NCI-H774 (cell line): ENCODE data around the gene BLVRB.
A peak's percentile ranks its signal among the peaks of the same experiment; 100 is the strongest.
"Not testable (repeated sequence)": the region's sequence is repeated elsewhere in the genome, so short reads cannot be mapped to it uniquely, and the experiment has no call there.

Experiments used
- DNase-seq: peaks from one replicate; lab custom pipeline; 2025; lab: John Stamatoyannopoulos, UW

The BLVRB gene

DNA sequence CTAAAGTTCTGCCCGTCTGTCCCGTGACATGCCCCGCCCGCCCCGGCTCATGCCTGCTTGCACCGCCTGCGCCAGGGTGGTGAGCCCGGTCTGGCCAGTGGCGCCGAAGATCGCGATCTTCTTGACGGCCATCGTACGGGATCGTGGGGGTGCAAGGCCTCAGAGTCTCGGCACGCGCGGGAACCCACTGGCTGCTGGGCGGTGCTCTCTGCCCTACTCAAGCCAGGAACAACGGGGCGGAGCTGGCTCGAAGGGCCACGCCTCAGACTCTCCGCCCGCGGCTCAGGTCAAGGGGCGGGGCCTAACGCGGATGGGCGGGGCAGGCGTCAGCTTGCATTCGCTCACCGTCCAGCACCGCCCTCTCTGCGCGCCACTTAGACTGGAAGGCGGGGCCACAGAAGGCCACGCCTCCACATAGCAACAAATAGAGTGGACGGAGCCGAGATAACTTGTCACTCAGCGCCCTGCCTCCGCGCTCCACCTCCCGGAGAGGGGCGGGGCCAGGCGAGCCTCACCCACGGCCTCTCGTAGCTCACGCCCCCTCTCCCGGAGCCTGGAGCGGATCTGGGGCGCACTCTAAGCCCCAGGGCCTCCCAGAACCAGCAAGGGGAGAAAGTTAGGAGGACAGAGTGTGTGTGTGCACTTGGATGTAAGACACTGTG, at the start of gene BLVRB:
BLVRB (minus strand) TSS at position 189 of the 662 bp plus-strand sequence; CDS start at position 132, 57 bp downstream.
- peak; percentile 96 for DNase-seq

DNA sequence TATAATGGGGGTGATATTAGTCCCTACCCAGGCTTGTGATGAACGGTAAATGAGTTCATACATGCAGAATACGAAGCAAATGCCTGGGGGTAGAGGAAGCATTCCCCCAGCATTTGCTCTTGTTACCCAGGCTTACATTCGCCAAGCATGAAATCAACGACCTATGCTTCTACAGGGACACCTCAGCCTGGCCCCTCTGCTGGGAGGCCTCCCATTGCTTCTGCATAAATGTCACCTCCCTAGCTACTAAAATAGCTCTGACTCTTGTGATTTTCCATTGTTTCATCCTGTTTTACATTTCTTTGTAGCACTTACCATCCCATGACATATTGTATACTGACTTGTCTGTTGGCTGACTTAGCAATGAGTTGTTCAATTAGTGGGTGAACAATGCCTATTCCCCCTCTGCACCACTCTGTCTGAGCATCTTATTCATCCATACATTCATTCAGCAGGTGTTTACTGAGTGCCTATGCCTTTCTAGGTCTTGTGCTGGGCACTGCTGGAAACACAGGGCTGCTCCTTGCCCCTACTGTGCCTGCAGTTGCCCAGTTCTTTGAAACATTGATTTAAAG, 48.3 kb upstream of the BLVRB start:
- no peak for DNase-seq

DNA sequence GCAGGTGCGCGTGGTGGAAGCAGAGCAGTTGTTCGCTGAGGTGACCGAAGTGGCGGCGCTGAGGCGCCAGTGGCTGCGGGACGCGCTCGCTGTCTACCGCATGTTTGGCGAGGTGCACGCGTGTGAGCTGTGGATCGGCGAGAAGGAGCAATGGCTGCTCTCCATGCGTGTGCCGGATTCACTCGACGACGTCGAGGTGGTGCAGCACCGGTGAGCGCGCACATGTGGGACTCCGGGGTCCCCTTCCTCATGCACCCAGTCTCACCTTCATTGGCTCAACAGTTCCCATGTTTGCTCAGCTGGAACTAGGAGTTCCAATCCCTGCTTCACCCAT, 47.8 kb upstream of the BLVRB start:
- DNase-seq: no peak

DNA sequence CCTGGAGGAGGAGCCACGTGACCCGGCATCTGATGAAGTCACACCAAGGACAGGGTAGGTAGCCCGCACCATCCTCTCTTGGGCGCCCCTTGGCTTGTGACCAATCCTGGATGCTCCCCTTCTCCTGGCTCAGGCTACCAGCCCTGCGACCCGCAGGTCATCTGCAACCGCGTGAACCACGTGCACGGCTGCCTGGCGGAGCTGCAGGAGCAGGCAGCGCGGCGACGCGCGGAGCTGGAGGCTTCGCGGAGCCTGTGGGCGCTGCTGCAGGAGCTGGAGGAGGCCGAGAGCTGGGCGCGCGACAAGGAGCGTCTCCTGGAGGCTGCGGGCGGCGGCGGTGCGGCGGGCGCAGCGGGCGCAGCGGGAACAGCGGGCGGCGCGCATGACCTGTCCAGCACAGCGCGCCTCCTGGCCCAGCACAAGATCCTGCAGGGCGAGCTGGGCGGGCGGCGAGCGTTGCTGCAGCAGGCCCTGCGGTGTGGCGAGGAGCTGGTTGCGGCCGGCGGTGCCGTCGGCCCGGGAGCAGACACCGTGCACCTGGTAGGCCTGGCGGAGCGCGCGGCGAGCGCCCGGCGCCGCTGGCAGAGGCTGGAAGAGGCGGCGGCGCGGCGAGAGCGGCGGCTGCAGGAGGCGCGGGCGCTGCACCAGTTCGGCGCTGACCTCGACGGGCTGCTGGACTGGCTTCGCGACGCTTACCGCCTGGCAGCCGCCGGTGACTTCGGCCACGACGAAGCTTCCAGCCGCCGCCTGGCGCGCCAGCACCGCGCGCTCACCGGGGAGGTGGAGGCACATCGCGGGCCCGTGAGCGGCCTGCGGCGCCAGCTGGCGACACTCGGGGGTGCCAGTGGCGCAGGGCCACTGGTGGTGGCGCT, 47.2 kb upstream of the BLVRB start:
- DNase-seq: no peak

DNA sequence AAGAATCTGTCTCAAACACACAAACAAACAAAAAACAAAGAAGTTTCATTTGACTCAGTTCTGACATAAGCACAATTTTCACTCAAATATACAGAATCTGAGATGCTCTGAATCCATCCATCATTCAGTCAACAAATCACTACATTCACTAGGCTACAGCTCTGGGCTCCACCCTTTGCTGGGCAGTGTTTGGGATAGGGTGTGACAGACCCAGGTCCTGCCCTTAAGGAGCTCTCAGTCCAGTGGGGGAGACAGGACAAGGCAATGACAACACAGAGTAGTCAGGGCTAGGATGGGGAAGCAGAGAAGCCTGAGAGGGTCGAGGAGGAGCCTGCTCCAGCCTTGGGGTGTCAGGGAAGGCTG, 46.5 kb upstream of the BLVRB start:
- no peak for DNase-seq

DNA sequence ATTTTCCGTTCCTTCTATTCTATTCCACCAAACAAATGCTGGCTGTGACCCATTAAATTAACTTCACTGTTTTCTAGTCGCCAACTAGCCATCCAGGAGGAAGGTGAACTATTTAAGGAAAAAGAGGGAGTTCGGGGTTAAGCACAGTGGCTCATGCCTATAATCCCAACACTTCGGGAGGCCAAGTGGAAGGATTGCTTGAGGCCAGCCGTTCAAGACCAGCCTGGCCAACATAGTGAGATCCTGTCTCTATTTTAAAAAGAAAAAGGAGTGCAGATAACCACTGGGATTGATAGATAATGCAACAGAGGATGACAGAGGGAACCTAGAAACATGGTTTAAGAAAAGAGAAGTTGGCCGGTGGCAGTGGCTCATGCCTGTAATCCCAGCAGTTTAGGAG, 45.9 kb upstream of the BLVRB start:
- DNase-seq: no peak

DNA sequence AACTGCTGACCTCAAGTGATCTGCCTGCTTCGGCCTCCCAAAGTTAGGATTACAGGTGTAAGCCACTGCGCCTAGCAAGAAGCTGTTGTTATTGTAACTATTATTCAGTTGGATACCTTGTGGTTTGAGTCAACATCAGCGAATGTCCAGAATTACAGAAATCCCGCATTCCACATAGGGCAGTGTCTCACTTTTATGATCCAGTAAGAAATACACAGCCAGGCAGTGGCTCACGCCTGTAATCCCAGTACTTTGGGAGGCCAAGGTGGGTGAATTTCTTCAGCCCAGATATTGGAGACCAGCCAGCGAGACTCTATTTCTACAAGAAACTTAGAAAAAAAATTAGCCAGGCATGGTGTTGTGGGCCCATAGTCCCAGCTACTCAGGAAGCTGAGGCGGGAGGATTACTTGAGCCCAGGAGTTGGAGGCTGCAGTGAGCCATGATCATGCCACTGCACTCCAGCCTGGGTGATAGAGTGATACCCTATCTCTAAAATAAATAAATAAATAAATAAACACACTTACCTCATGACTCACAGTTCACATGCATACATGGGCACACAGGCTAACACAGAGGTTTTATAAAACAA, 45.1 kb upstream of the BLVRB start:
- DNase-seq: no peak

DNA sequence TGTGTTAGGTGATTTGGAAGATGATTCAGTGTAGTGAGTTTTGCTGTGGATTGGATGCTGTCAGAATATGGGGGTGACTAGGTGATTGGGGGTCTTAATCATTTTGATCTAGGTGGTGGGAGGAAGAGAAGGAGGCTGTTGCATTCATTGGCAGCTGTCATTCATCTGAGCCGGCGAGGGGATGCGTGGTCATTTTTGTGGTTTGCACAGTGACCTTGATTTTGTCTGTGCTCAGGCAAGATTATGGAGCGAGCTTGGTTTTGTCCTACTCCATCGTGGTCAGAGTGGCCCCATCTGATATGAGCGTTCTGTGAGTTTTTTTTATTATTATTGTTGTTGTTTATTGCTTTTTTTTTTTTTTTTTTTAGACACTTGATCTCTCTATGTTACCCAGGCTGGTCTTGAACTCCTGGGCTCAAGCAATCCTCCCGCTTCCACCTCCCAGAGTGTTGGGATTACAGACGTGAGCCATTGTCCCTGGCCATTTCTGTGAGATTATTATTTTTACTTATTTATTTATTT, 43.3 kb upstream of the BLVRB start:
- no peak for DNase-seq

DNA sequence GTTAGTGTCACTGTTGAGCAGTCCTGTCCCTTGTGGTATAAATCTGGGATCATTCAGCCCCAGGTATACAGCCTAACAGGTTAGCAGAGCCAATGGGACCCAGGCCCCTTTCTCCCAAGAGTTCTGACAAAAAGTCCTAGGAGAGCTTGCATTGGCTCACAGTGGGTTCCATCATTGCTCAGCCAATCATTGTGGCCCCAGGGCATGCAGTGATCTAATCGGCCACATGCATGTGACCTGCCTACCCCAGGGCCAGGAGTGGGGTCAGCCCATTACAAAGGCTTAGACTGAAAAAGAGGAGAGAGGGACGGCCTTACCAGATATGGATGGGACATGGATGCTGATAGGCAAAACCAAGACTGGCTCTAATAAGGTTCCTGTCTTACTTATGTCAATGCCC, 42.3 kb upstream of the BLVRB start:
- DNase-seq: no peak

DNA sequence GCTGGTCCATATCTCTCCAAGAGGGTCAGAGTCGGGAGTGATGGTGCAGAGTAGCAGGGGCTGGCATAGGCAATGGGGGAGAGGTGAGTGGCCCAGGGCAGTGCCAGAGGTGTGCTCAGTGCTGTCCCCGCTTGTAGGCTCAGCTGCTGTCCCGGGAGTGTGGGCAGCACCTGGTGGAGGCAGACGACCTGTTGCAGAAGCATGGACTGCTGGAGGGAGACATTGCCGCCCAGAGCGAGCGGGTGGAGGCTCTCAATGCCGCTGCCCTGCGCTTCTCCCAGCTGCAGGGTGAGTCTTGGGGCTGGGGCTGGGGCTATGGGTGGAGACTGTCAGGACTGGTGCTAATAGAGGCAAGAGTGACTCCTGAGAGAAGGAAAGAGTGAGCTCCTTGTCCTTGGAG, 40.6 kb upstream of the BLVRB start:
- no peak for DNase-seq

DNA sequence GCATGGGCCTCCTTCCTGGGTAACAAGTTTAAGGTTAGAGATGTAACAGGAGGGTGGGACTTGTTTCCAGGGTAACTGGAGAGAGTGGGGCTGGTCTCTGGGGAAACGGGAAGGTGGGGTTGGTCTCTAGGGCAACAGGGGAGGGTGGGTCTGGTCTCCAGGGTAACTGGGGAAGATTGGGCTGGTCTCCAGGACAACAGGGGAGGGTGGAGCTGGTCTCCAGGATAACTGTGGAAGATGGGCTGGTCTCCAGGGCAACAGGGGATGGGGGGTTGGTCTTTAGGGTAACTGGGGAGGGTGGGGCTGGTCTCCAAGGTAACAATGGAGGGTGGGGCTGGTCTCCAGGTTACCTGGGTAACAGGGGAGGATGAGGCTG, 37.8 kb upstream of the BLVRB start:
- DNase-seq: no peak

DNA sequence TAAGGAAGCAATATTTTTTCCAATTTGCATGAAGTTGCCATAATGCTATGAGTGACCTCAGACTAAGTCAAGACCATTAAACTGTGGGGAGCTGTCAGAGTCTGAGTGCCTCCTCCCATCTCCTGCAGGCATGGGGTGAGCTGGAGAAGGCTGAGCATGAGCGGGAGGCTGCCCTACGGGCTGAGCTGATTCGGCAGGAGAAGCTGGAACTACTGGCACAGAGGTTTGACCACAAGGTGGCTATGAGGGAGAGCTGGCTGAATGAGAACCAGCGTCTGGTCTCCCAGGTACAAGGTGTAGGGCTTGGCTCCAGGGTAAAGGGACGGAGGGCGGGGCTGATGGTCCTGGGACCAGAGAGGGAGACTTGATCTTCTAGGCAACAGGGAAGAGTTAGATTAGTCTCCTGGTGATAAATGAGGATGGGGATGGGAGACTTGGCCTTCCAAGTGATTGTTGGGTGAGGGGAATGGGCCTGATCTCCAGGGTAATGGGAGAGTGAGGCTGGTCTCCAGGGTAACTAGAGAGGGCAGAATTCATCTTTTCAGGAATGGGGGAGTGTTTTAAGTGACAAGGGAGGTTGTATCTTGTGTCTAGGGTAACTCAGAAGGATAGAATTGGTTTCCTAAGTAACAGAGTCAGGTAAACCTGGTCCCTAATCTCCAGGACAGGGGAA, 37.2 kb upstream of the BLVRB start:
- no peak for DNase-seq

DNA sequence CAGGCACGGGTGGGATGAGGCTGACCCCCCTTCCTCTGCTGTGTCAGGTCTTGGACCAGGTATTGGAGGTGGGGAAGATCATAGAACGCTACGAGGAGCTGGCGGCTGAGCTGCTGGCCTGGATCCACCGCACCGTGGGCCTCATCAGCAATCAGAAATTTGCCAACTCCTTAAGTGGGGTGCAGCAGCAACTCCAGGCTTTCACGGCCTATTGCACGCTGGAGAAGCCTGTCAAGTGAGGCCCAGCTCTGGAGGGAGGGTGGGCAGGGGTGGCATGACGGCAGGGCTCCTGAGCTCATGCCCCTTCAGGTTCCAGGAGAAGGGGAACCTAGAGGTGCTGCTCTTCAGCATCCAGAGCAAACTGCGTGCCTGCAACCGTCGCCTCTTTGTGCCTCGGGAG, 36.5 kb upstream of the BLVRB start:
- DNase-seq: no peak

DNA sequence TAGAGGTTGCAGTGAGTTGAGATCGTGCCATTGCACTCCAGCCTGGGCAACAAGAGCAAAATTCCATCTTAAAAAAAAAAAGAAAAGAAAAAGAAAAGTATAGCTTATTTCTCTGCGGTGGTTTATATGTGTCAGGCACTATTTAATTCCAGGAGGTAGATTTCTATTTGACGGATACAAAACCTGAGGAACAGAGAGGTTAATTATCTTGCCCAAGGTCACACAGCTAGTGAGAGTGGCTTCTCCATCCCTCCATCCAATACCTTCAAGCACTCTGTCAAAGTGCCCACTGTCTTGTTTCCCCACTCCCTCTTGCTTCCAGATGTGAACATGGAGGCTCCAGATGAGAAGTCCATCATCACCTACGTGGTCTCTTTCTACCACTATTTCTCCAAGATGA, 36.1 kb upstream of the BLVRB start:
- DNase-seq: no peak

DNA sequence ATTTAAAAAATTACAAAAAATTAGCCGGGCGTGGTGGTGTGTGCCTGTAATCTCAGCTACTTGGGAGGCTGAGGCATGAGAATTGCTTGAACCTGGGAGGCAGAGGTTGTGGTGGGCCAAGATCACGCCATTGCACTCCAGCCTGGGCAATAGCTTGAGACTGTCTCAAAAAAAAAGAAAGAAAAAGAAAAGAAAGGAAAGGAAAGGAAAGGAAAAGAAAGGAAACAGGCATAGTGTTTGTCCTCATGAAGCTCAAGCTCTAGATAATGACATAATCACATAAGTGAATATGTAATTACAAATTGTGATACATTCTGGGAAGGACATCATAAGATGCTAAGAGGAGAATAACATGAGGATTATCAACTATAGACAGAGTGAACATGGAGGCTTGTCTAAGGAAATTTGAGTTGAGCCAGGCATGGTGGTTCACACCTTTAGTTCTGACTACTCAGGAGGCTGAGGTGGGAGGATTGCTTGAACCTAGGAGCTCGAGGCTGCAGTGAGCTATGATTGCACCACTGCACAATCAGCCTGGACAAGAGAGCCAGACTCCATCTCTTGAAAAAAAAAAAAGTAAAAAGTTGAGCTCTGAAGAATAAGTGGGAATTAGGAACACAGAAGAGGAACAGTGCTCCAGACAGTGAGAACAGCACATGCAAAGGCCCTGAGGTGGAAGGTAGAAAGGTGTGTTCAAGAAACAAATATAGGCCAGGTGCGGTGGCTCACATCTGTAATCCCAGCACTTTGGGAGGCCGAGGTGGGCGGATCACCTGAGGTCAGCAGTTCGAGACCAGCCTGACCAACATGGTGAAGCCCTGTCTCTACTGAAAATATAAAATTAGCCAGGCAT, 35.4 kb upstream of the BLVRB start:
- not testable (repeated sequence) for DNase-seq

DNA sequence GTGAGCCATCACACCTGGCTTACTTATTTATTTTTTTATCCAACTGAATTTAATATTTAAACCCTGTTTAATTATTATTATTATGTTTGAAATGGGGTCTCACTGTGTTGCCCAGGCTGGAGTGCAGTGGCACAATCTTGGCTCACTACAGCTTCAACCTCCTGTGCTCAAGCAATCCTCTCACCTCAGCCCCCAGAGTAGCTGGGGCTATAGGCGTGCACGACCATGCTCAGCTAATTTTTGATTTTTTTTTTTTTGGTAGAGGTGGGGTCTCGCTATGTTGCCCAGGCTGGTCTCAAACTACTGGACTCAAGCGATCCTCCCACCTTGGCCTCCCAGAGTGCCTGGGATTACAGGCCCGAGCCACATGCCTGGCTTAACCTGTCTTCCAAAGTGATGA, 33.8 kb upstream of the BLVRB start:
- DNase-seq: no peak

DNA sequence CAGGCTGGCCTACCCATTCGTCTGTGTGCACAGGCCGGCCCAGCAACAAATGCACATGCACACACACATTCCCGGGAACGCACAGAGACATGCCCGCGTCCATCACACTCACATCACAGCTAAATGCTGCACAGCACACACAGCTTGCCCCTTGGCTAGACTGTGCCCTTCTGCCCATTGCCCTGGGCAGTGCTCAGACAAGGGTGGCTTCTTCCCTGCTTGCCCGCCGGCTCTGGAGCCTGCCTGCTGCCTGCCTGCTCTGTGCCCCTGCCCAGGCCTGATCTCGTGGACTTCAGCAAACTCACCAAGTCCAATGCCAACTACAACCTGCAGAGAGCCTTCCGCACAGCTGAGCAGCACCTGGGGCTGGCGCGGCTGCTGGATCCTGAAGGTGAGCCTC, 31.7 kb upstream of the BLVRB start:
- no peak for DNase-seq

DNA sequence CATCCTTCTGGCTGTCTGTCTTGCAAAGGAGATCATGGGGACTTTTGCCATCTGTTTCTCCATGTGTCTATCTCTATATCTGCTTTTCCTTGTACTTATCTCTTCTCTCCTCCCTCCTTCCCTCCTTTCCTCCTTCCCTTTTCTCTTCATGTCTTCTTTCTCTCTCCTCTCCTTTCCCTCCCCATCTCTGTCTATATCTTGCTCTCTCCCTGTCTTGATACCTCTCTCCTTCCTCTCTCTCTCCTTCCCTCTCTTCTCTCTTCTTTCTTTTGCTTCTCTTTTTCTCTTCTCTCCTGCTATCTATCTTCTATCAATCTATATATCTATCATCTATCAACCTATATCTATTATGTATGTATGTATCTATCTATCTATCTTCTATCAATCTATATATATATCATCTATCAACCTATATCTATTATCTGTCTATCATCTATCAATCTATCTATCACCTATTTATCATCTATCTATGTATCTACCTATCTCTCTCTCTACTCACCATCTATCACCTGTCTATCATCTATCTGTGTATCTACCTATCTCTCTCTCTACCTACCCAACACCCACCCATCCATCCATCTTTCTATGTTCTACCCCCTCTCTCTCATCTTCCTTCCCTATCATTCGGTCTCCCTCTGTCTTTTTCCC, 28.8 kb upstream of the BLVRB start:
- no peak for DNase-seq

DNA sequence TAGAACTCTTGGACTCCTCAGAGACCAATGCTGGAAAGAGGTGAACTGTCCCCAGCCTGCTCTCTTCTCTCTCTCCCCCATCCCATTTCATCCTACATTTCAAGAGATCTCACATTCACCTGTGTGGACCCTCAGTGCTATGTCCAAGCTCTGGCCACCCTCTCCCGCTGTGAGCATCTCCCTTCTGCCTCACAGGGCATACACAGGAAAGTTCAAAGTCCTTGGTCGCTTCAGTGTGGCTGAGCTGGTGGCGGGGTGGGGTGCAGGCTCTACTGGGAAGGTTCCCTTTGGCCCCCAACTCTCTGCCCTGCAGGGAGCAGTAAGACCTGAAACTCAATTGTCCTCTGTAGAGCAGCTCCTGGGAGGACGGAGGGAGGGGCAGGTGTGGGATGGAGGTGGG, 28.2 kb upstream of the BLVRB start:
- no peak for DNase-seq

DNA sequence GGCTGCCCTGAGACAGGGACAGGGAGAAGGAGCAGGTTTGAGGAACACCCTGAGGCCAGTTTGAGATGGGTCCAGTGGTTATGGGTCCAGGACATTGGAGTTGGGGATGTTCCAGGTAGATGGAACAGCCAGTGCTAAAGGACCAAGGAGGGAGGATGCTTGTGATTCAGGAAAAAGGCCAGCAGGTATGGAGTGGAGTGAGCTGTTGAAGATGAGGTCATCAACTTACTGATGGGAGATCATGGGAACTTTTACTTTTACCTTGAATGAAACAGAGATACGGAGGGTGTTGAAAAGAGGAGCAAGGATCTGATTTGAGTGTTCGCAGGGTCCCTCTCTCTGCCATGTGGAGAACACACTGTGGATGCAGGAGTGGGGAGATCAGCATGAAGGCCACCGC, 26.7 kb upstream of the BLVRB start:
- DNase-seq: no peak

DNA sequence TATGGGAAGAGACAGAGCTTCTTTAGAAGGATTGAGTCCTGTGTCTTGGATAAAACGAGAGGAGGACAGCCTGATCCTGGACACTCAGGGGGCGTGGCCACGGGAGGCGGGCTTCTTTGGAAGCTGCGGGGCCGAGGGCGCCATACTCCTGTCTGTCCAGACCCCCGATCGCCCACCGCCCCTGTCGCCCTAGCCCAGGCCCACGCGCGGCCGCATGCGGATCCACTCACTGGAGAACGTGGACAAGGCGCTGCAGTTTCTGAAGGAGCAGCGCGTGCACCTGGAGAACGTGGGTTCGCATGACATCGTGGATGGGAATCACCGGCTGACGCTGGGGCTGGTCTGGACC, 24.3 kb upstream of the BLVRB start:
- no peak for DNase-seq
